GM10266 (cell line): ENCODE results near the gene CD101.

Experiments used
- DNase-seq: peaks from one replicate; pipeline ENCODE4 v3.0.0; 2012; ENCODE audit errors: extremely low spot score
- TF ChIP-seq, protein P1 (sequence below): IDR thresholded peaks from 2 replicates; pipeline ENCODE4 v1.5.1; 2012; ENCODE audit warnings: mild to moderate bottlenecking, low read depth; ENCODE audit not compliant: control insufficient read depth, insufficient read depth; ENCODE audit errors: missing control alignments

The CD101 gene

GRCh38 chr1:117034791-117035290, 33.3 kb downstream of the CD101 start:
- TF ChIP-seq, protein P1, sequence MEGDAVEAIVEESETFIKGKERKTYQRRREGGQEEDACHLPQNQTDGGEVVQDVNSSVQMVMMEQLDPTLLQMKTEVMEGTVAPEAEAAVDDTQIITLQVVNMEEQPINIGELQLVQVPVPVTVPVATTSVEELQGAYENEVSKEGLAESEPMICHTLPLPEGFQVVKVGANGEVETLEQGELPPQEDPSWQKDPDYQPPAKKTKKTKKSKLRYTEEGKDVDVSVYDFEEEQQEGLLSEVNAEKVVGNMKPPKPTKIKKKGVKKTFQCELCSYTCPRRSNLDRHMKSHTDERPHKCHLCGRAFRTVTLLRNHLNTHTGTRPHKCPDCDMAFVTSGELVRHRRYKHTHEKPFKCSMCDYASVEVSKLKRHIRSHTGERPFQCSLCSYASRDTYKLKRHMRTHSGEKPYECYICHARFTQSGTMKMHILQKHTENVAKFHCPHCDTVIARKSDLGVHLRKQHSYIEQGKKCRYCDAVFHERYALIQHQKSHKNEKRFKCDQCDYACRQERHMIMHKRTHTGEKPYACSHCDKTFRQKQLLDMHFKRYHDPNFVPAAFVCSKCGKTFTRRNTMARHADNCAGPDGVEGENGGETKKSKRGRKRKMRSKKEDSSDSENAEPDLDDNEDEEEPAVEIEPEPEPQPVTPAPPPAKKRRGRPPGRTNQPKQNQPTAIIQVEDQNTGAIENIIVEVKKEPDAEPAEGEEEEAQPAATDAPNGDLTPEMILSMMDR: no peak
- DNase-seq: no peak

DNA sequence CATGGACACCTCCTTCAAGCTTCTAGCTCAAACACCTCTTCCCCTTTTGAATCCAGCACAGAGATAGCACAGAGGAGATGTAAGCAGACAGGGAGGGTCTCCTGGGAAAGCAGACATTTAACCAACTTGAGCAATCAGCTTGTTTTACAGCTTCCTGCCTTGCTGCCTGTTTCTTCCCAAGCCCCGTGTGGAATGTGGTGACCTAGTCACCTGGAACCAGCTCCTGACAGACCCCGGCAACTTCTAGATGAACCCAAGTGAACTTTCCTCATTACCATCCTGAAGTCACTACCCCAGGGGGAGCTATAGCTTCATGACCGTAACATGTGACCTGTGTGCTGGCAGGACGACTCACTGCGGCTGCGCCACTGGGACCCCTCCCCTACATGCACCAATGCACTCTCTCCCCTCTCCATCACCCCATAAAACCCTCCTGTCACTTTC, 34.5 kb downstream of the CD101 start:
- TF ChIP-seq, protein P1: no peak
- DNase-seq: no peak

- no peak for DNase-seq
Observed at GRCh38 chr1:117037802-117038201, 36.2 kb downstream of the CD101 start.

DNA sequence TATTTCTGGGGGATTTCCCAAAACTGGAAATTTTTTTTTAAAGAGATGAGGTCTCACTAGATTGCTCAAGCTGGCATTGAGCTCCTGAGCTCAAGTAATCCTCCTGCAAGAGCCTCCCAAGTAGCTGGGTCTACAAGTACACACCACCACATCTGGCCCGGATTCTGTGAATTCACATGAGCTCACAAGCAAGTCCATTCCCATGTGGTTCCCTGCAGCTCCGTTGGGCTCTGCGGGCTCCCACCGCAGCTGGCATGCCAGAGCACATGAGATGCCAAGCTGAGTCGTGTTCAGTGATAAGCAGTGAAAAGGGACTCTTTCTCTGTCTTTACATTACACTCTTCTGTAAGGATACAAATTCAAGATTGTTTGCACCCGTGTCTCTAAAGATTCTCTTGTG, 36.7 kb downstream of the CD101 start:
- no peak for DNase-seq
- TF ChIP-seq, protein P1: no peak

More at GRCh38 chr1:117037802-117038201, 36.2 kb downstream of the CD101 start:
- TF ChIP-seq, protein P1: no peak

- TF ChIP-seq, protein P1: no peak
- DNase-seq: no peak
Observed at GRCh38 chr1:117044217-117044616, 42.7 kb downstream of the CD101 start.

DNA sequence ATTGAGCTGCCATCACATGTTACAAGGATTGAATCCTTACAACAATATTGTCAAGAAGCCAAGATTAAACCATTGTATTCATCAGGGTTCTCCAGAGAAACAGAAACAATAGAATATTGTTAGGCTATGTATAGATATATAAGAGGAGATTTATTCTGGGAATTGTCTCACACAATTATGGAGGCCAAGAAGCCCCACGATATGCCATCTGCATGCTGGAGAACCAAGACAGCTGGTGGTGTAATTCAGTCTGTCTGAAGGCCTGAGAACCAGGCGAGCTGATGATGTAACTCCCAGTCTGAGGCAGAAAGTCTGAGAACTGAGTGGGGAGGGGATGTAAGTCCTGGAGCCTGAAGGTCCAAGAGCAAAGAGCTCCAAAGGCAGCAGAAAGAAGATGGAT, 44.1 kb downstream of the CD101 start:
- no peak for DNase-seq
- TF ChIP-seq, protein P1: no peak

DNA sequence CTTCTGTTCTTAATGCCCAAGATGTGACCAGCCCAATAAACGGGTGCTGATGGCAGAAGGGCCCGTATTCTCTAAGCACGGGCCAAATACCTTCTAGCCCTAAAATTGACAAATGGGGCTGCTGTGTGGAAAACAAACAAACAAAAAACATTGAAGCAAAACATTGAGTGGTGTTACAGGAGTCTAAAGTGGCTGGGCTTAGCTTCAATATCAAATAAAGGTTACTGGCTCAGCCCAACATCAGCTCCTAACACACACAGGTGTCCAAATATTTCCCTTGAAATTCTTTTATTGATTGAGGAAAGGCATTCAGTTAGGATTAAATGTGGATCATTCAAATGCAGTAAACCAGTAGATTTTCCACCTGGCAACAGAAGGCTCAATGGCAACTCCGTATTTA, 45.2 kb downstream of the CD101 start:
- DNase-seq: no peak
- TF ChIP-seq, protein P1: no peak
